ENCODE data around the gene FAM114A1. TPM values are rescaled to one million over a fixed set of nuclear protein-coding genes. Genes with fewer than 3 reads are reported as not detected.
A peak's percentile ranks its signal among the peaks of the same experiment; 100 is the strongest.

Gene FAM114A1
- total RNA-seq, 1 donor, result 378 TPM

- no peak for DNase-seq (ENCODE audit: low read depth)
- TF ChIP-seq CTCF (IDR thresholded peaks at IDR 0.05; ENCODE audit: insufficient read depth, low read length), result no peak
- no peak overlapping the region for H3K4me3 ChIP-seq (ENCODE audit: low read depth, low read length)
Observed at GRCh38 chr4:38837334-38837733, 30.3 kb upstream of the FAM114A1 start.

DNA sequence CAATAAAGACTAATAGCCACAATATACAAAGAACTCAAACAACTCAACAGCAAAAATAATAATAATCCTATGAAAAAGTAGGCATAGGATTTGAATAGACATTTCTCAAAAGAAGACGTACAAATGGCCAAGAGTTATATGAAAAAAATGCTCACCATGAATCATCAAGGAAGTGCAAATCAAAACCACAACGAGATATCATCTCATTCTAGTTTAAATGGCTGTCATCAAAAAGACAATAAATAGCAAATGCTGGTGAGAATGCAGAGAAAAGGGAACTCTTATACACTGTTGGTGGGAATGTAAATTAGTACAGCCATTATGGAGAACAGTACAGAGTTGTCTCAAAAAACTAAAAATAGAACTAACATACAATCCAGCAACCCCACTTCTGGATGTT lies 29.8 kb upstream of the FAM114A1 start:
- DNase-seq (ENCODE audit: low read depth), result peak; percentile 37

DNA sequence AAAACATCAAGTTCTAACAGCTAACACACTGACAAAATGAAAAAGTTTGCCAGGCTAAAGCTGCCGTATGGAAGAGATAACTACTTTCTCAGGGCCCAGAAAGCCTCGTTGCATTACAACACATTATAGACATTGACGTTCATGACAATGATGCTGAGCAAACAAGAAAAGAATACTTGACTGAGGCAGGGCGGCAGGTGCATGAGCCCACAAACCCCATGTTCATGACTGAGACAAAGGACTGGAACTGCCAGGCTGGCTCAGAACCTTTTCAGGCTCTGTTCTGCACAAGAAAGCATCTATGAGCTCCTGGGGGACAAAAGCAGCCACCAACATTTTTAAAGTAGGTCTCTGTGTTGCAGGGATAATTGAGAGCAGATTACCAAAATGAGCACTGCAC lies 24.6 kb upstream of the FAM114A1 start:
- no peak for TF ChIP-seq CTCF (IDR thresholded peaks at IDR 0.05; ENCODE audit: insufficient read depth, low read length)
- H3K4me3 ChIP-seq (ENCODE audit: low read depth, low read length), result no peak overlapping the region

More for the DNA sequence above, 29.8 kb upstream of the FAM114A1 start:
- H3K4me3 ChIP-seq (ENCODE audit: low read depth, low read length), result no peak overlapping the region
- no peak for TF ChIP-seq CTCF (IDR thresholded peaks at IDR 0.05; ENCODE audit: insufficient read depth, low read length)

DNA sequence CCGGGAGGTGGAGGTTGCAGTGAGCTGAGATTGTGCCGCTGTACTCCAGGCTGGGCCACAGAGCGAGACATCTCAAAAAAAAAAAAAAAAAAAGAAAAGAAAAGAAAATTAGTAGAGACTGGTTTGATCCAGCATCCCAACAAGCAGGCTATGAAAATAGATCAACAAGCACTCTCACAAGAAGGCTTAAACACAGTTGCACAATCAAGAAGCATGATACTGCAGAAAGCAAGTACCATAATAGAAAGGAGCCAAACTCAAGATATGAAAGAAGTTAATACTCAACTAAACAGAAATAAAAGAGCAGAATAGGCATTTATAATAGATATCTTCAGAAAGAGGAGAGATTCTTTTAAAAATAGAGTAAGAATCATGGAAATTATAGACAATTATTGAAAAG lies 21.6 kb upstream of the FAM114A1 start:
- no peak overlapping the region for H3K4me3 ChIP-seq (ENCODE audit: low read depth, low read length)
- TF ChIP-seq CTCF (IDR thresholded peaks at IDR 0.05; ENCODE audit: insufficient read depth, low read length), result no peak
- DNase-seq (ENCODE audit: low read depth), result no peak

More for the DNA sequence above, 24.6 kb upstream of the FAM114A1 start:
- DNase-seq (ENCODE audit: low read depth), result no peak

- no peak for DNase-seq (ENCODE audit: low read depth)
- TF ChIP-seq CTCF (IDR thresholded peaks at IDR 0.05; ENCODE audit: insufficient read depth, low read length), result no peak
- no peak overlapping the region for H3K4me3 ChIP-seq (ENCODE audit: low read depth, low read length)
Observed at GRCh38 chr4:38855466-38855865, 12.1 kb upstream of the FAM114A1 start.

GRCh38 chr4:38856046-38856445 lies 11.6 kb upstream of the FAM114A1 start:
- no peak overlapping the region for H3K4me3 ChIP-seq (ENCODE audit: low read depth, low read length)

More at GRCh38 chr4:38856046-38856445, 11.6 kb upstream of the FAM114A1 start:
- no peak for TF ChIP-seq CTCF (IDR thresholded peaks at IDR 0.05; ENCODE audit: insufficient read depth, low read length)
- DNase-seq (ENCODE audit: low read depth), result no peak
